ENCODE data around the gene GJE1.

Gene GJE1

DNA sequence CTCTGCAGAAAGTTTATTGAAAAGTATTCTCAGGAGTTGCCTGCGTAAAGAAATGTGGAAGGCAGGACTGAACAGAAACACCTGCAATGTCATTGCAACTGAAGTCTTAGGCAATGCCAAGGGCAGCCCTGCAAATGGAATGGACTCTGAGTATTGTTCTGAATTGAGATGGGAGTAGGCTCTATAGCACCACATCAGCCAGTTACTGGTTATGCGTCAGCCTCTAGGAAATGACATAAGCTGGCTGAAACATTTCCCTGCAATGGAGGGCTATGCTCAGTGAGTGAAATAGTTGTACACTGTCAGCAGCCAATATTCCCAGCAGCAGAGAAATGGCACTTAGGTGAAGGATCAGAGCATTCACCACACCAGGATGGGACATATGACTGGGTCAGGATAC lies 13.8 kb upstream of the GJE1 start:
- H3K9me2 ChIP-seq (replicated peaks; ENCODE audit: insufficient read depth, low read length) = no peaks in the 10 kb centered on the region
- H4K20me1 ChIP-seq (ENCODE audit: low read depth, low read length) = no peaks in the 10 kb centered on the region
- no peak overlapping the region for H3K27ac ChIP-seq (ENCODE audit: low read depth, low read length)
- H2AFZ ChIP-seq (ENCODE audit: low read depth, low read length, severe bottlenecking) = no peak overlapping the region
- H3K27me3 ChIP-seq (ENCODE audit: low read length) = no peaks in the 10 kb centered on the region
- H3K79me2 ChIP-seq (ENCODE audit: insufficient read depth, low read length) = no peaks in the 10 kb centered on the region
- TF ChIP-seq, protein P1, sequence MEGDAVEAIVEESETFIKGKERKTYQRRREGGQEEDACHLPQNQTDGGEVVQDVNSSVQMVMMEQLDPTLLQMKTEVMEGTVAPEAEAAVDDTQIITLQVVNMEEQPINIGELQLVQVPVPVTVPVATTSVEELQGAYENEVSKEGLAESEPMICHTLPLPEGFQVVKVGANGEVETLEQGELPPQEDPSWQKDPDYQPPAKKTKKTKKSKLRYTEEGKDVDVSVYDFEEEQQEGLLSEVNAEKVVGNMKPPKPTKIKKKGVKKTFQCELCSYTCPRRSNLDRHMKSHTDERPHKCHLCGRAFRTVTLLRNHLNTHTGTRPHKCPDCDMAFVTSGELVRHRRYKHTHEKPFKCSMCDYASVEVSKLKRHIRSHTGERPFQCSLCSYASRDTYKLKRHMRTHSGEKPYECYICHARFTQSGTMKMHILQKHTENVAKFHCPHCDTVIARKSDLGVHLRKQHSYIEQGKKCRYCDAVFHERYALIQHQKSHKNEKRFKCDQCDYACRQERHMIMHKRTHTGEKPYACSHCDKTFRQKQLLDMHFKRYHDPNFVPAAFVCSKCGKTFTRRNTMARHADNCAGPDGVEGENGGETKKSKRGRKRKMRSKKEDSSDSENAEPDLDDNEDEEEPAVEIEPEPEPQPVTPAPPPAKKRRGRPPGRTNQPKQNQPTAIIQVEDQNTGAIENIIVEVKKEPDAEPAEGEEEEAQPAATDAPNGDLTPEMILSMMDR (IDR thresholded peaks at IDR 0.05; ENCODE audit: insufficient read depth, low read length, poor library complexity, severe bottlenecking) = no peak
- TF ChIP-seq EZH2phosphoT487 (conservative IDR thresholded peaks at IDR 0.05; ENCODE audit: low read length) = no peak
- H3K4me2 ChIP-seq (ENCODE audit: low read depth, low read length, poor library complexity, severe bottlenecking) = no peak overlapping the region
- no peak overlapping the region for H3K9ac ChIP-seq (ENCODE audit: low read length)
- H3K4me3 ChIP-seq (ENCODE audit: insufficient read depth, low read length, poor library complexity, severe bottlenecking) = no peak overlapping the region
- H3K36me3 ChIP-seq (ENCODE audit: low read length) = no peaks in the 10 kb centered on the region
- H3K9me3 ChIP-seq (ENCODE audit: insufficient read depth, low read length) = no peaks in the 10 kb centered on the region
- no peaks in the 10 kb centered on the region for H3F3A ChIP-seq (ENCODE audit: insufficient read depth)

DNA sequence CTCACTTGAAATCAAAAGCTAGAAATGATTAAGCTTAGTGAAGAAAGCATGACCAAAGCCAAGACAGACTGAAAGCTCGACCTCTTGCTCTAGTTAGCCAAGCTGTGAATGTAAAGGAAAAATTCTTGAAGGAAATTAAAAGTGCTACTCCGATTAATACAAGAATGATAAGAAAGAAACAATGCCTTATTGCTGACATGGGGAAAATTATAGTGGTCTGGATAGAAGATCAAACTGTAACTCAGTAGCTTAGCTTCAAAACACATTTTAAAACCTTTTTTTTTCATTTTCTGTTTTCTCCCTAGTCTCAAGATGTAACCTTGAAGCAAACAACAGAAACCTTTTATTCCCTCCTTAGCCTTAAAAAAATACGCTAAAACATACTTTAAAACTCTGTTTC lies 11.4 kb upstream of the GJE1 start:
- no peaks in the 10 kb centered on the region for H3K36me3 ChIP-seq (ENCODE audit: low read length)
- H3K4me3 ChIP-seq (ENCODE audit: insufficient read depth, low read length, poor library complexity, severe bottlenecking) = no peak overlapping the region
- H3K9me2 ChIP-seq (replicated peaks; ENCODE audit: insufficient read depth, low read length) = no peaks in the 10 kb centered on the region
- no peaks in the 10 kb centered on the region for H4K20me1 ChIP-seq (ENCODE audit: low read depth, low read length)
- no peak overlapping the region for H3K27ac ChIP-seq (ENCODE audit: low read depth, low read length)
- no peaks in the 10 kb centered on the region for H3F3A ChIP-seq (ENCODE audit: insufficient read depth)
- no peak overlapping the region for H2AFZ ChIP-seq (ENCODE audit: low read depth, low read length, severe bottlenecking)
- H3K9ac ChIP-seq (ENCODE audit: low read length) = no peak overlapping the region
- no peaks in the 10 kb centered on the region for H3K9me3 ChIP-seq (ENCODE audit: insufficient read depth, low read length)
- TF ChIP-seq EZH2phosphoT487 (conservative IDR thresholded peaks at IDR 0.05; ENCODE audit: low read length) = no peak
- TF ChIP-seq, protein P1 (IDR thresholded peaks at IDR 0.05; ENCODE audit: insufficient read depth, low read length, poor library complexity, severe bottlenecking) = no peak
- no peak overlapping the region for H3K4me2 ChIP-seq (ENCODE audit: low read depth, low read length, poor library complexity, severe bottlenecking)
- H3K79me2 ChIP-seq (ENCODE audit: insufficient read depth, low read length) = no peaks in the 10 kb centered on the region
- no peaks in the 10 kb centered on the region for H3K27me3 ChIP-seq (ENCODE audit: low read length)

DNA sequence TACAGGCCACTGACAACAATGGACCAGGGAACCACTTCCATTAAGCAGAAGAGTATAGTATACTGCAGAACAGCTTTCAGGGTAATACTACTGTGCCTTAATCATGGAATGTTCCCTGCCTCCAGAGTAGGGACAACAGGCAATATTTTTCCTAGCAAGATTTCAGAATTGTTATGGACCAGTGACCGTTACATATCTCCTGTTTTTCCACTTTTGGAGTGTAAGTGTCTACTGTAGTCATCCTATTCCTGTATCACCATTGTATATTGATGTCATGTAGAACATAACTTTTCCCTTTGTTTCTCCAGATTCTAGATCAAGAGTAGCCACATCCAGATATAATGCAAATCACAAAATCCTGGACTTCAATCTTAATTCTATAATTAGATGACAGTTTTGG lies 1.9 kb upstream of the GJE1 start:
- no peak overlapping the region for H2AFZ ChIP-seq (ENCODE audit: low read depth, low read length, severe bottlenecking)
- TF ChIP-seq EZH2phosphoT487 (conservative IDR thresholded peaks at IDR 0.05; ENCODE audit: low read length) = no peak
- TF ChIP-seq, protein P1 (IDR thresholded peaks at IDR 0.05; ENCODE audit: insufficient read depth, low read length, poor library complexity, severe bottlenecking) = no peak

More for the DNA sequence above, 1.9 kb upstream of the GJE1 start:
- no peaks in the 10 kb centered on the region for H3K79me2 ChIP-seq (ENCODE audit: insufficient read depth, low read length)
- H3F3A ChIP-seq (ENCODE audit: insufficient read depth) = no peaks in the 10 kb centered on the region
- no peaks in the 10 kb centered on the region for H3K27me3 ChIP-seq (ENCODE audit: low read length)
- H3K4me3 ChIP-seq (ENCODE audit: insufficient read depth, low read length, poor library complexity, severe bottlenecking) = no peak overlapping the region
- no peaks in the 10 kb centered on the region for H4K20me1 ChIP-seq (ENCODE audit: low read depth, low read length)
- H3K9me2 ChIP-seq (replicated peaks; ENCODE audit: insufficient read depth, low read length) = no peaks in the 10 kb centered on the region
- H3K9ac ChIP-seq (ENCODE audit: low read length) = no peak overlapping the region
- no peak overlapping the region for H3K27ac ChIP-seq (ENCODE audit: low read depth, low read length)
- no peaks in the 10 kb centered on the region for H3K9me3 ChIP-seq (ENCODE audit: insufficient read depth, low read length)
- H3K4me2 ChIP-seq (ENCODE audit: low read depth, low read length, poor library complexity, severe bottlenecking) = no peak overlapping the region
- H3K36me3 ChIP-seq (ENCODE audit: low read length) = no peaks in the 10 kb centered on the region

Data from SU-DHL-6 (cell line).